Muscle of arm (tissue), 12 donors: ENCODE data around the gene RPGRIP1L. TPM values are rescaled to one million over a fixed set of nuclear protein-coding genes. Genes with fewer than 3 reads are reported as not detected.

Experiments
- DNase-seq: peaks from one replicate; pipeline ENCODE4 v3.0.0-alpha.2; 2013
- polyA plus RNA-seq, 12 donors: library from polyadenylated mRNA; unstranded; fragments of 120-200 nt; gene quantifications; one replicate each; pipeline ENCODE4 v1.2.1, GENCODE V29; 2013; ENCODE audit not compliant: insufficient read length in 12 of 12

Gene RPGRIP1L
- polyA plus RNA-seq, 12 donors = 6.4 to 19.0 (median 8.4) TPM; not detected in 1

GRCh38 chr16:53662072-53662471, 41.6 kb downstream of the RPGRIP1L start:
- no peak for DNase-seq

DNA sequence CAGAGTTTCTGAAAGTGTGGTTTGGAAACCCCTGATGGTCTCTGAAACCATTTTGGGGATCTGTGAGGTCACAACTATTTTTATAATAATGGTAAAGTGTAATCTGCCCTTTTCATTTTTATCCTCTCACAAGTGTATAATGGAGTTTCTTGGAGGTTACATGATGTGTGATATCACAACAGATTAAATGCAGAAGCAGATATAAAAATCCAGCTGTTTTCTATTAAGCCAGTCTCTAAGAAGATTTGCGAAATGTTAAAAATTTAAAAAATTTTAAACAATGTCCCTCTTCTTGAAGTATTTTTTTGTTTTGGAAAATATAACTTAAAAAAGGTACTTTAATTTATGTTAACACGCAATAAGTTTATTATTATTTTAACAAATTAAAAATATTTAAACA, 48.7 kb downstream of the RPGRIP1L start:
- no peak for DNase-seq

GRCh38 chr16:53651357-53651756, 52.3 kb downstream of the RPGRIP1L start:
- DNase-seq = no peak

DNA sequence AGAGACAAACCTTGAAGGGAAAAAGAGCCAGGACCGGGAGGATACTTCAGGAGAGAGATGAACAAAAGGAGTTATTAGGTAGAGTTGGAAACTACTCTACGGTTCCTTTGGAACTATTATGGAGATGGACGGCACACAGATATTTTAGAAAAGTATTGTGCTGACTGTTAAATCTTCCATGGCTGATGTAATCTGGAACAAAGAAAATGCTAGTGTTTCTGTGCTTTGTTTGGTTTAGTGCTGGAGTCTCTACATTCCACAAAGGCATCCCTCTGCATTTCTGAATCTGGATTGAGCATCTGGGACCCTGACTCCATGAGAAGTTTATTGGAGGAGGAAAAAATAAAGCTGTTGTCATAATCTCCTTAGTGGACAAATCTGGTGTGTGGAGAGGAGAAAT, 57.2 kb downstream of the RPGRIP1L start:
- no peak for DNase-seq

- DNase-seq = no peak
These were observed 60.2 kb downstream of the RPGRIP1L start for GRCh38 chr16:53643474-53643873.

DNA sequence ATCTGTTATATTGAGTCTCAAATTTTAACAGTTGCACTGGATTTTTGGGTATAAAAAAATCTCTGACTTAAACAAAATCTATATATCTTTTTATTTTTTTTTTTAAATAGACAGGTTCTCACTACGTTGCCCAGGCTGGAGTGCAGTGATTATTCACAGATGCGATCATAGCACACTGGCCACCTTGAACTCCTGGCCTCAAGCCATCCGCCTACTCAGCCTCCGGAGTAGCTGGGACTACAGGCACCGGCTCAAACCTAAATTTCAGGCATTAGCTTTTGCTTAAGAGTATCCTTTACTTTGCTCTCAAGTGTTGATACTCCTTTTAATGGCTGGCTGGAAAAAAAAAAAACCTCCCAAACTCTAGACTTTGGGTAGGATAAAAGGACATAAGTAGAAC, 61.6 kb downstream of the RPGRIP1L start:
- DNase-seq = no peak

- no peak for DNase-seq
These were observed 66.7 kb downstream of the RPGRIP1L start for GRCh38 chr16:53636978-53637377.

DNA sequence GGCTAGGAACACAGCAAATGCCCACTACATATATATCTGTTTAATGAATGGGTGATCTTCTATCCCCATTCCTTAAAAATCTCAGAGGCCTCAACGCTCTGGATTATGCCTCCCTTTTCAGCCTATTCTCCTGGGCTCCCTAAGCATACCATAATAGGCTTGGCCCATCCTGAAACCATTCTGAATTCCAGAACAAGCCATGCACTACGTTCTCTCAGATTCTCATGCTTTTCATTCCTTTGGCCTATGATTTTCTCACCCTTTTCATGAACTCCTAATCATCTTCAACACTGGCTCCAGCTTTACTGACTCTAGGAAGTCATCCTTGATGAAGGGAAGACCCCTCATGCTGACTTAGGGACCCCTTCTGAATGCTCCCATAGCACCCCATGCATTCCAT, 71.1 kb downstream of the RPGRIP1L start:
- no peak for DNase-seq

DNA sequence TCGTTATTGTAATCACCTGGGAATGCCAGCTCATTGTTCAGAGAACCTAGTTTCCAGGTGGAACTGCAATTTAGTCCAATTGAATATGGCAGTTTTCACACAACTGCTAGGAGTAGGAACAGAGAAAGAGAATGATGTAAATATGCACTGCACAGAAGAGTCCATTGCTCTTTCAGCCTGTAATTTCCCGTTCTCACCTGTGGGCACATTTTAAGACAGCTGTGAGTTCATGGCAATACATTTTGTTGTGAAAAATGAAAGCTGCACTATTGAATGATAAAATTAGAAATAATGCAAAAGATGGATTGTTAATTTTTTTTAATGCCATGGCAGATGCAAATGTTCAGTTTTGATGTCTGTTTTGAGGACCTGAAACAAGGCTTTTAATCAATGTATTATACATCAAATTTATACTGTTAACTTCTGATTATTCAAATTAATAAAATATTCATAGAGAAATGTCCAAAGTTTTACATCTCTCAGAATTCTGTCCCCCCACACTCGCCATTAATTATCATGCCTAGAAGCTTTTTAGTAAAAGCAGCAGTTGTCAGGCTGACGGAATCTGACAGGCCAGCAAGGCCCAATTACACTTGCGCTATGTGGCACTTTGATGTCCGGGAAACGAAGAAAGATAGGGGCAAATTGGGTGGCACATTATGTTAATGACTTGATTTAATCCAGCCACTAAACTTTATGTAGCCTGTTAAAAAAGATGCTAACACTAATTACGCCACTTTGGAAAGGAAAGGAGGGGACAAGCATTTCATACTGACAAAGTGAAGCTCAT, 72.2 kb downstream of the RPGRIP1L start:
- DNase-seq = no peak

- no peak for DNase-seq
These were observed 73.9 kb downstream of the RPGRIP1L start for GRCh38 chr16:53629607-53630312.

DNA sequence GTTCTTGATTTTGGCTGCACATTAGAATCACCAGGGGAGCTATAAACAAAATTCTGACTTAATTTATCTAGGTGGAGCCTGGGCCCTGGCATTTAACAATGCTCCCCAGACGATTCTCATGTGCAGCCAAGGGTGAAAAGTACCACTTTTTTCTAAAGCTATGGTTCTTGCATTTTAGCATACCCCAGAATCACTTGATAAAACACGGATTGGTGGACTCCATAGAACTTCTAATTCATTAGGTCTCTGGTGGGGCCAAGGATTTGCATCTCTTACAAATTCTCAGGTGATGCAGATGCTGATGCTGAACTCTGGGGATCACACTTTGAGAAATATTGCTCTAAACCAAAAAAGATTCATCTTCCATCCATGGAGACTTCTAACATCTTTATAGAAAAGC, 74.5 kb downstream of the RPGRIP1L start:
- no peak for DNase-seq

- DNase-seq = no peak
These were observed 76.8 kb downstream of the RPGRIP1L start for GRCh38 chr16:53626811-53627210.

DNA sequence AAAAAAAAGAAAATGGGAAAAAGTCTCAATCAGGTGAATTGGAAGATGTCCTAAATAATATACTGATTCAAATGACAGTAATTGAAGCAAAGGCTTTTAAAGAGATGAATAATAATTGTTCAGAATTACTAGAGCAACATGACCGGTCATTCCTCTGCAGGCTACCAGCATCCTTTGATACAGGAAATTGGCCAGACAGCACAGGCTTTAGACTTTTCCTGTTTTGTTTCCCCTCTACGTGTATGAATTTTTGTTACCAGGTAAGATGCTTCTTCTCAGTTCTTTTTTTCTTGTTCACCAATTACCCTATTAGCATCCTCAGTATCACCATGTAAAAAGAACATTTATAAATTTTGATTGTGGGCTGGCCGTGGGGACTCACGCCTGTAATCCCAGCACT, 77.5 kb downstream of the RPGRIP1L start:
- no peak for DNase-seq

- DNase-seq = no peak
These were observed 78.4 kb downstream of the RPGRIP1L start for GRCh38 chr16:53625221-53625620.

GRCh38 chr16:53622315-53622714, 81.3 kb downstream of the RPGRIP1L start:
- DNase-seq = no peak

GRCh38 chr16:53620476-53620875, 83.2 kb downstream of the RPGRIP1L start:
- DNase-seq = no peak

DNA sequence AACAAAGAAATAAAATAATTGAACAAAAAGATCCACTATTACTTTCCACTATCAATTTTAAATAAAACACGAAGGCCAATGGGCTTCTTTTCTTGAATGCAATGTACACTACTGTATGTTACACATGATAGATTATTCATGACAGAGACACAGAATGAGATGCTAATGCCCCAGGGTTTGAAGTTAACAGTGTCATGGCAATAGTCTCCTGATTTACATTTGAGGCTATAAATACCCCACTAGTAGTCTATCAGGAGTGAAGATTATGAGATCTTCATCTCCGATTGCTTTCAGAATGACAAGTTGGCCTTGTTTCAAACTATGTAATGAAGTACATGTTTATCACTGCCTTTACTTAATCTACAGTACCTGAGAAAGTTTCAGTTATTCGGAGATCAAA, 84.4 kb downstream of the RPGRIP1L start:
- no peak for DNase-seq

DNA sequence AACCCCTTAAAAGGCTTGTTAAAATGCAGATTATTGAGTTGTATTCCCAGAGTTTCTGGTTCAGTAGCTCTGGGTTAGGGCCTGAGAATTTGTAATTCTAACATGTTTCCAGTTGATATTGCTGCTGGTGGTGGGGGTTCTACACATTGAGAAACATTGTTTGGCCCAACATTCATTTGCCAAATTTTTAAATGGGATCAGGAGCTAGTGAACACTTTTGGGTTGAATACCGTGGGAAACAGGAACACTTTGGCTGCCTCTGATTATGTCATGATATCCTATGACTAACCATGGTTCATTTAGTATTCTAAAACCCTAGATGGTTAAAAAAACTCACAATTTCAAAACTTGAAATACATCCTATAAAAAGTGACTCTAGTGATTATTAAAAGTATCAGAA, 89.3 kb downstream of the RPGRIP1L start:
- no peak for DNase-seq

- DNase-seq = no peak
These were observed 91.7 kb downstream of the RPGRIP1L start for GRCh38 chr16:53612003-53612402.

DNA sequence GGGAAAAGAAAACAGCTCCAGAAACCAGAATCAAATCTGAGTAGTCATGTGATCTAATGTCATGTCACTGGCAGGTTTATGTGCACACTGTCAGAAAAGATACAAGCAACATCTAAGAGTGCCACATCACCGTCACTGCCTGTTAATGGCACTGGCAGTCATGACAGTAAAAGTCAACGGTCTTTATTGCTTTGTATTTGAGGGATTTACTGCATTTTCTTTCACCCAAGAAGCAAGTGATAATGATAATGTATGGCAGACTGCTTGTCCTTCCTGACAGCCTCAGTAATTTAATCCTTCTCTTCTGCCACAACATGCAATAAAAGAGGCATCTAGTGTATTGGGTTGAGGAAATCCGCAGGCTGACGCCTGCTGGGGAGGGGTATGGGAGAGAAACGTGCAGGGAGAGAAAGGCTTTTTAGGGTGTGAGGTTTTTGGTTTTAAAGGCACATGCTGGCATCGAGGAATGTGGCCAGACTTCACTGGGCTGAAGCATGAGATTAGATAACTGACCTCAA, 92.4 kb downstream of the RPGRIP1L start:
- DNase-seq = no peak

DNA sequence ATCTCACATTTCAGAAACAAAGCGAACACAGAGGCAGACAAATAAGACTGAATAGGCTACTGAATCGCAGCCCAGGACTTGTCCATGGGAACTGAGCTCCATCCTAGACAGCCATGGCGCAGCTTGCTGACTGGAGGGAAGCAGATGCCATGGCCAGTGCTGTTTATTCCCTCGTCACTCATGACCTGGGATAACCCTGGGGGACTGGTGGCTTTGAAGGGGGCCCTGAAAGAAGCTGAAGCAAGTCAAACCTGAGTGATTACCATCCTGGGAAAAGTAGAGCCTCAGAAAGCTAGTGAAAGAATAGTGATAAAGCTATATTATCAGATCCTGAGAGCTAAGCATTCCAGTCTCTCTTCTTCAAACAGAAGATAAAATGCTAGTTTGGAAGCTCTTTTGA, 94.1 kb downstream of the RPGRIP1L start:
- DNase-seq = no peak

- no peak for DNase-seq
These were observed 95.6 kb downstream of the RPGRIP1L start for GRCh38 chr16:53608094-53608493.

DNA sequence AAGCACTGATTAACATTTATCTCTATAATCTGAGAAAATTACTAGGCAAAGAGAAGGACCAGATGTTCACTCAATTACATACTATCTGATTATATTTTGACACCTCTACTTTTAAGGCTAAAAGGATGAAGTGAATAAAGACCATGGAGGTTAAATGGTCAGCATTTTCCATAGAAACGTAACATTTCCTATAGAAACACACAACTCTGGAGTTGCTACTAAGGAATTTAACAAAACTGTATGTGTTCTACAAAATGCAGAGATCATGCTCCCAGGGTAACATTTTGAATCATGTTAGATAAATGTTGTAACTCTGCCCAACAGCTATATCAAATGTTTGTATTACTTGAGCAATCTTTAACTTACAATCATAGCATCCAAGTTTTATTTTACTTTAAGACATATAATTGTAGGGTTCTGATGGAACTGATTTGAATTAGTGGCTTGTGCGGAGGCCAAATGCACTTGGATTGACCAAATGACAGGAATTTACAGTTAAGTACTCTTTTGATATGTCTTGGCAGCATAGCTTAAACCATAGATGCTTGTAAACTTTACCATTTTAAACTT, 97.7 kb downstream of the RPGRIP1L start:
- DNase-seq = peak; percentile 25
